Inflammatory macrophage treated with lipopolysaccharide for 4 hours (primary cell): ENCODE measurements around the gene CHRDL2.
"Not testable (repeated sequence)": the region's sequence is repeated elsewhere in the genome, so short reads cannot be mapped to it uniquely, and the experiment has no call there.

Source experiments
- DNase-seq: peaks from one replicate; pipeline ENCODE4 v3.0.0-alpha.2; 2020

Gene CHRDL2

GRCh38 chr11:74731301-74732094 lies at the start of gene CHRDL2:
TSS of gene CHRDL2 (minus strand) at chr11:74731426. CDS start at chr11:74730888, 538 bp downstream.
- no peak for DNase-seq

DNA sequence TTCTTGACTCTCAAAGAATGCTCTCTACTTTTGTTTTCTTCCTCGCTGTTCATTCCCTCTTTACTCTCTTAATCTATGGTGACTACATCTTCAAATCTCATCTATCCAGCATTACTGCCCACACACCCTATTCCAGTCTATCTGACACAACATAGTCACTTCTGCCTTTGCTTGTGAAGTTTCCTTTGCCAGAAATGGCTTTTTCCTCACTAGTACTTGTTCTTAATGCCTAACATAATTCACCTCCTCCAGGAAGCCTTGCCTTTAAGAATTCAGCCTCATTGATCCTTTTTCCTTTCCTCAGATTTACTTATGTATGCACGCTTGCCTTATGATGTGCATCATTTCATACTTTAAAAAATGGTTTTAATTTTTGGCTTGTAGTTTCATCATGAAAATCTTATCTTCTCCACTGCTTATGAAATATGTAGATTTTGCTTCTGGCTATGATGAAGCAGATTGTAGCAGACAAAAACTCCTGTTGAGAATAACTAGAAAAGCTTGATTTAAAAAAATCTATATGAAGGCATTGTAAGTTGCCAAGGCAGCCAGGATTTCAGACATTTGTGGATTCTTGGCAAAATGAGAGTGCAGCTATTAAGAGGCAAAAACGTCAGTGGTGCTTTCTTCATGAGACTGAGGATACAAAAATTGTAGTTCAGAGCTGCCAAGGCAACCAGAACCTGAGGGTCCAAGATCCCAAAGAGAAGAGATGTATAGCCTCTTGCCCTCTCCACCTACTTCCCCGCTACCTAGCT lies 49.2 kb upstream of the CHRDL2 start:
- peak; percentile 51 for DNase-seq

- no peak for DNase-seq
Measured at GRCh38 chr11:74778581-74778980, 47.4 kb upstream of the CHRDL2 start.

DNA sequence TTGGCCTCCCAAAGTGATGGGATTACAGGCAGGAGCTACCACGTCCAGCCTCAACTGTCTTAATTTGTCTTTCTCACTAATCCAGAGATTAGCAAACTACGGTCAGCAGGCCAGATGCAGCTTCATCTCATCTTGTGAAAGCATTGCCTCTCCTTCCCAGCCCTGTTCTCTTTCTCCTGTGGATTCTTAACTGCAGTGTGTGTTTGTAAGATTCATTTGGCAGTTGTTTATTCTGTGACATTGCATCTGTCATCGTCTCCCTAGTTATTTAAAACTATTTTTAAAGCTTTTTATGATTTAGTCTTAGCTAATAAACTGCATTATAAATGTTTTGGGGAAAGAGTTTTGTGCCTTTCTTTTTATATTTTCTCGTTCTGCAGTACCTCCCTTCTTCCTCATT lies 46.7 kb upstream of the CHRDL2 start:
- DNase-seq, result no peak

- DNase-seq, result no peak
Measured at GRCh38 chr11:74777038-74777437, 45.8 kb upstream of the CHRDL2 start.

GRCh38 chr11:74776546-74776945 lies 45.3 kb upstream of the CHRDL2 start:
- DNase-seq, result peak; percentile 60

- no peak for DNase-seq
Measured at GRCh38 chr11:74775762-74776161, 44.5 kb upstream of the CHRDL2 start.

GRCh38 chr11:74773476-74773875 lies 42.2 kb upstream of the CHRDL2 start:
- no peak for DNase-seq

GRCh38 chr11:74771139-74771538 lies 39.9 kb upstream of the CHRDL2 start:
- DNase-seq, result no peak

- peak; percentile 16 for DNase-seq
Measured at GRCh38 chr11:74770456-74770855, 39.2 kb upstream of the CHRDL2 start.

GRCh38 chr11:74769055-74769707 lies 38.0 kb upstream of the CHRDL2 start:
- DNase-seq, result peak; percentile 51

GRCh38 chr11:74768172-74768651 lies 37.0 kb upstream of the CHRDL2 start:
- DNase-seq, result peak; percentile 44

DNA sequence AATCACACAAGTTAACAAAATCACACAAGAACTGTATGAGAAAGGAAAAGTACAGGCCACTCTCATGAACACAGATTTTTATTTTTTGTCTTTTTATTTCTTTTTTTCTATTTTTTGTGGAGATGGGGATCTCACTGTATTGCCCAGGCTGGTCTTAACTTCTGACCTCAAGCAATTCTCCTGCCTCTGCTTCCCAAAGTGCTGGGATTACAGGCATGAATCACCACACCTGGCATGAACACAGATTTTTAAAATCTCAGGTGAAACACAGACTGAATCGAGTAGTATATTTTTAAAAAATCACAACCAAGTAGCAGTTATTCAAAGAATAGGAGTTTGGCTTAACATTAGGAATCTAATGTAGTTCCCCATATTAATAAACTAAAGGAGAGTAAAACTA lies 35.7 kb upstream of the CHRDL2 start:
- no peak for DNase-seq

- peak; percentile 30 for DNase-seq
Measured at GRCh38 chr11:74756571-74756970, 25.3 kb upstream of the CHRDL2 start.

GRCh38 chr11:74755395-74755995 lies 24.3 kb upstream of the CHRDL2 start:
- peak; percentile 11 for DNase-seq

DNA sequence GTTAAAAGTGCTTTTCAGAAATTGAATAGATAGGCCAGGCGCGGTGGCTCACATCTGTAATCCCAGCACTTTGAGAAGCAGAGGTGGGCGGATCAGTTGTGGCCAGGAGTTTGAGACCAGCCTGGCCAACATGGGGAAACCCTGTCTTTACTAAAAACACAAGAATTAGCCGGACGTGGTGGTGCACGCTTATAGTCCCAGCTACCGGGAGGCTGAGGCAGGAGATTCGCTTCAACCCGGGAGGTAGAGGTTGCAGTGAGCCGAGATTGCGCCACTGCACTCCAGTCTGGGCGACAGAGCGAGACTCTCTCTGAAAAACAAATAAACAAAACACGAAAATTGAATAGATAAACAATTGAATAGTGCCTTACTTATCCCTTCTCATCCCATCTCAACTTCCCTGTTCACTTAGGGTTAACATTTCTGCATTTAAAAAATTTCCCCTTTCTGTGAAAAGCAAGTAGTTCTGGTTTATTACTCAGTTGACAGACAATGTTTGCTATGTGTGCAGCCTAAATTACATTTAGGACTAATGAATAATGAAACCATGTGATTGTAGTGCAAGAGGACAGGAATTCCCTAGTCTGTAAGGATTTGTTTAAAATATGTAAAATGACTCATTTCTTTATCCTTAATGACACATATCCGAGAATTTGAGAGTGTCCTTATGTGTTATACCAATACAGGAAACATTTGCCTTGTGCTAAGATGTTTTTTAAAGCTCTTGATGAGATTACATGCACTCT lies 23.5 kb upstream of the CHRDL2 start:
- DNase-seq, result peak; percentile 95

- peak; percentile 53 for DNase-seq
Measured at GRCh38 chr11:74751303-74751702, 20.1 kb upstream of the CHRDL2 start.

DNA sequence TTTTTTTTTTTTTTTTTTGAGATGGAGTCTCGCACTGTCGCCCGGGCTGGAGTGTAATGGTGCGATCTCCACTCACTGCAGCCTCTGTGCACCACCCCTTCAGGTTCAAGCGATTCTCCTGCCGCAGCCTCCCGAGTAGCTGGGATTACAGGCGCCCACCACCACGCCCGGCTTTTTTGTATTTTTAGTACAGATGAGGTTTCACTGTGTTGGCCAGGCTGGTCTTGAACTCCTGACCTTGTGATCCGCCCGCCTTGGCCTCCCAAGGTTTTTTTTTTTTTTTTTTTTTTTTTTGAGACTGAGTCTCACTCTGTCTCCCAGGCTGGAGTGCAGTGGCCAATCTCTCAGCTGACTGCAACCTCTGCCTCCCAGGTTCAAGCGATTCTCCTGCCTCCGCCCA lies 19.4 kb upstream of the CHRDL2 start:
- DNase-seq, result not testable (repeated sequence)

DNA sequence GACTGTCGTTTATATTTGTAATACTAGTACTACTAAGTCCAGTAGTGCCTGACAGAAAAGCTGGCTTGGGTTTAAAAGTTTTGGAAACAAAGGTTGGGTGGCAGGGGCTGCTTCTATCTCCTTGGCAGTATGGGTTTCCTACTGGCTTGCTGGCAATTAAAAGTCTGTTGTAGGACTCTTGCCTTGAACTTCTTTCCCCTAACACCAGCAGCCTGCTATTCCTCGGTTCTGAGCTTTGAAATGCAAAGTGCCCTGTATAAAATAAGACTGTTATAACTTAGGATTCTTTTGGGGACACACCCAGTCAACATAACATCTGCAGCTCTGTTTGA lies 18.7 kb upstream of the CHRDL2 start:
- no peak for DNase-seq

- peak; percentile 60 for DNase-seq
Measured at GRCh38 chr11:74749127-74749964, 18.1 kb upstream of the CHRDL2 start.
